ENCODE data around the gene RCBTB2. TPM values are rescaled to one million over a fixed set of nuclear protein-coding genes. Genes with fewer than 3 reads are reported as not detected.

RCBTB2 gene
- total and polyA plus RNA-seq, 7 donors, result 4.2 to 21.9 (median 9.9) TPM

- DNase-seq, result no peak
- peak overlapping the region in 3 of 4 donors; percentile 59 to 60 (median 59) for H3K27ac ChIP-seq
- no peaks in the 10 kb centered on the region for H3K36me3 ChIP-seq
- H3K9me3 ChIP-seq, result no peaks in the 10 kb centered on the region
- H3K4me3 ChIP-seq, result peak overlapping the region in 1 of 4 donors; percentile 23
- no peaks in the 10 kb centered on the region for H3K27me3 ChIP-seq
- intact Hi-C loops (cut with DNase I), result no loop called here
- TF ChIP-seq EP300 (IDR thresholded peaks at IDR 0.05), result no peak
- peaks cover 0 to 10% (median 0%) of the 10 kb centered on the region in 4 donors for H3K4me1 ChIP-seq
- WGBS, 2 donors, result 67 to 84% methylated on average over 4 of the region's 4 CpGs
These were observed 39.7 kb downstream of the RCBTB2 start for GRCh38 chr13:48493066-48493765.

- intact Hi-C loops (cut with DNase I), result no loop called here
- no peaks in the 10 kb centered on the region for H3K36me3 ChIP-seq
- 38 to 77% methylated on average over 16 of the region's 16 CpGs for WGBS, 2 donors
These were observed 40.3 kb downstream of the RCBTB2 start for GRCh38 chr13:48492470-48493065.

GRCh38 chr13:48492096-48492440 lies 40.8 kb downstream of the RCBTB2 start:
- Histone ChIP-seq H3K27ac (peak overlapping the region; percentile 27 to 60 (median 59)), H3K36me3 (no peaks in the 10 kb centered on the region), H3K4me1 (peaks cover 0 to 10% (median 0%) of the 10 kb centered on the region in 4 donors), H3K4me3 (peak overlapping the region in 3 of 4 donors; percentile 11 to 23 (median 12)), H3K27me3 (no peaks in the 10 kb centered on the region), H3K9me3 (no peaks in the 10 kb centered on the region)
- intact Hi-C loops (cut with DNase I), result no loop called here
- 46 to 76% methylated on average over 1 of the region's 1 CpG for WGBS, 2 donors
- DNase-seq, result no peak
- TF ChIP-seq EP300 (IDR thresholded peaks at IDR 0.05) (no peak), POLR2A (IDR thresholded peaks at IDR 0.05) (no peak), CTCF (IDR thresholded peaks at IDR 0.05) (no peak), POLR2AphosphoS5 (IDR thresholded peaks at IDR 0.05) (no peak)

More at GRCh38 chr13:48492470-48493065, 40.3 kb downstream of the RCBTB2 start:
- Histone ChIP-seq H3K27me3 (no peaks in the 10 kb centered on the region), H3K4me3 (peak overlapping the region in 3 of 4 donors; percentile 11 to 23 (median 12)), H3K4me1 (peaks cover 0 to 10% (median 0%) of the 10 kb centered on the region in 4 donors), H3K27ac (peak overlapping the region; percentile 27 to 60 (median 59)), H3K9me3 (no peaks in the 10 kb centered on the region)
- DNase-seq, result peak; percentile 88
- TF ChIP-seq POLR2AphosphoS5 (IDR thresholded peaks at IDR 0.05) (peak in 3 of 4 donors; percentile 37 to 68 (median 59)), POLR2A (IDR thresholded peaks at IDR 0.05) (no peak)

GRCh38 chr13:48491423-48492095 lies 41.3 kb downstream of the RCBTB2 start:
- Histone ChIP-seq H3K27me3 (no peaks in the 10 kb centered on the region), H3K27ac (peak overlapping the region; percentile 27 to 60 (median 59)), H3K4me1 (peaks cover 0 to 10% (median 0%) of the 10 kb centered on the region in 4 donors), H3K36me3 (no peaks in the 10 kb centered on the region), H3K9me3 (no peaks in the 10 kb centered on the region), H3K4me3 (peak overlapping the region in 1 of 4 donors; percentile 23)
- intact Hi-C loops (cut with DNase I), result no loop called here
- DNase-seq, result no peak
- TF ChIP-seq POLR2A (IDR thresholded peaks at IDR 0.05) (no peak), POLR2AphosphoS5 (IDR thresholded peaks at IDR 0.05) (no peak), EP300 (IDR thresholded peaks at IDR 0.05) (no peak), CTCF (IDR thresholded peaks at IDR 0.05) (no peak)

- intact Hi-C loops (cut with DNase I), result no loop called here
- no peaks in the 10 kb centered on the region for H3K36me3 ChIP-seq
- no peak overlapping the region for H3K4me3 ChIP-seq
- 86 to 91% methylated on average over 3 of the region's 3 CpGs for WGBS, 2 donors
- no peaks in the 10 kb centered on the region for H3K9me3 ChIP-seq
- DNase-seq, result no peak
- TF ChIP-seq EP300 (IDR thresholded peaks at IDR 0.05) (no peak), POLR2AphosphoS5 (IDR thresholded peaks at IDR 0.05) (no peak), POLR2A (IDR thresholded peaks at IDR 0.05) (no peak), CTCF (IDR thresholded peaks at IDR 0.05) (no peak)
- no peak overlapping the region for H3K27ac ChIP-seq
- H3K27me3 ChIP-seq, result no peaks in the 10 kb centered on the region
- H3K4me1 ChIP-seq, result peaks cover 0 to 10% (median 0%) of the 10 kb centered on the region in 4 donors
These were observed 42.6 kb downstream of the RCBTB2 start for GRCh38 chr13:48490241-48490640.
